ENCODE measurements around the gene DPH3. TPM values are rescaled to one million over a fixed set of nuclear protein-coding genes. Genes with fewer than 3 reads are reported as not detected.

DPH3 gene
- total RNA-seq, 1 donor = 33.4 TPM

DNA sequence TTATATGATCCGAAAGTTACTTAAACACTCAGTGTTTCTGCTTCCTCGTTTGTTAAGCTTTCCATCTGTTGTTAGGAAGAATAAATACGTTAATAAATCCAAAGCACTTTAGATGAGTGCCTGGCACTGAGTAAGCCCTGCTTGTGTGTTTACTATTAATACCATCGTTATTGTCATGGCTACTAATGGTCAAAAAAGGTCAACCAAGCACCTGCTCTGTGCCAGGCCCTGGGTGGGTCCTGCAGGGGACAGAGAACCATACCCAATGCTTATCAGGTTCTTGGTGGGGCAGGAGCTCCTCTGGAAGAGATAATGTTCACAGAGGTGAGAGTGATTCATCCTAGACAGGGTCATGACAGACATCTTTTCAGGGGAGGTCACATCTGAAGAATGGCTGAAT lies 50.4 kb downstream of the DPH3 start:
- no peak for DNase-seq (ENCODE audit: low read depth)
- TF ChIP-seq, protein P1, sequence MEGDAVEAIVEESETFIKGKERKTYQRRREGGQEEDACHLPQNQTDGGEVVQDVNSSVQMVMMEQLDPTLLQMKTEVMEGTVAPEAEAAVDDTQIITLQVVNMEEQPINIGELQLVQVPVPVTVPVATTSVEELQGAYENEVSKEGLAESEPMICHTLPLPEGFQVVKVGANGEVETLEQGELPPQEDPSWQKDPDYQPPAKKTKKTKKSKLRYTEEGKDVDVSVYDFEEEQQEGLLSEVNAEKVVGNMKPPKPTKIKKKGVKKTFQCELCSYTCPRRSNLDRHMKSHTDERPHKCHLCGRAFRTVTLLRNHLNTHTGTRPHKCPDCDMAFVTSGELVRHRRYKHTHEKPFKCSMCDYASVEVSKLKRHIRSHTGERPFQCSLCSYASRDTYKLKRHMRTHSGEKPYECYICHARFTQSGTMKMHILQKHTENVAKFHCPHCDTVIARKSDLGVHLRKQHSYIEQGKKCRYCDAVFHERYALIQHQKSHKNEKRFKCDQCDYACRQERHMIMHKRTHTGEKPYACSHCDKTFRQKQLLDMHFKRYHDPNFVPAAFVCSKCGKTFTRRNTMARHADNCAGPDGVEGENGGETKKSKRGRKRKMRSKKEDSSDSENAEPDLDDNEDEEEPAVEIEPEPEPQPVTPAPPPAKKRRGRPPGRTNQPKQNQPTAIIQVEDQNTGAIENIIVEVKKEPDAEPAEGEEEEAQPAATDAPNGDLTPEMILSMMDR (IDR thresholded peaks at IDR 0.05; ENCODE audit: insufficient read depth, low read length) = no peak
- H3K4me3 ChIP-seq (ENCODE audit: low read depth, low read length) = no peak overlapping the region

- no peak overlapping the region for H3K4me3 ChIP-seq (ENCODE audit: low read depth, low read length)
- DNase-seq (ENCODE audit: low read depth) = no peak
- TF ChIP-seq, protein P1 (IDR thresholded peaks at IDR 0.05; ENCODE audit: insufficient read depth, low read length) = no peak
These were observed 53.4 kb downstream of the DPH3 start for GRCh38 chr3:16211176-16211904.

Other genes starting within 250 kb of the DPH3 start
- gene GALNT15, start 90.3 kb downstream of the DPH3 start, total RNA-seq (ENCODE audit: low replicate concordance) = 10.9 and 22.0 TPM in 2 replicates
- 15.3 and 15.7 TPM in 2 replicates for gene OXNAD1, start 269 bp upstream of the DPH3 start, total RNA-seq (ENCODE audit: low replicate concordance)
- gene RFTN1, start 248.8 kb upstream of the DPH3 start, total RNA-seq (ENCODE audit: low replicate concordance) = 47.7 and 54.7 TPM in 2 replicates